Colonic mucosa (tissue), 4 donors: ENCODE data around the gene PGLYRP2. TPM values are rescaled to one million over a fixed set of nuclear protein-coding genes. Genes with fewer than 3 reads are reported as not detected.

Experiments used
- DNase-seq: peaks from one replicate; pipeline ENCODE4 v3.0.0-alpha.2; 2020
- H3K27ac ChIP-seq: fragments of 200-600 bp; one replicate; pipeline ENCODE4 v1.8.0; 2021
- H3K27me3 ChIP-seq: fragments of 200-600 bp; one replicate; pipeline ENCODE4 v1.8.0; 2021
- H3K36me3 ChIP-seq: fragments of 200-600 bp; one replicate; pipeline ENCODE4 v1.8.0; 2021
- H3K4me1 ChIP-seq: fragments of 200-600 bp; one replicate; pipeline ENCODE4 v1.8.0; 2021; ENCODE audit warnings: mild to moderate bottlenecking
- H3K4me3 ChIP-seq: fragments of 200-600 bp; one replicate; pipeline ENCODE4 v1.8.0; 2021
- H3K9ac ChIP-seq, 2 donors: one replicate each; pipeline ENCODE4 v1.7.0; 2013; ENCODE audit warnings: control low read depth in 2 of 2, low read depth in 2 of 2, low read length in 2 of 2
- H3K9me3 ChIP-seq: fragments of 200-600 bp; one replicate; pipeline ENCODE4 v1.8.0; 2021
- CTCF ChIP-seq: fragments of 200-600 bp; IDR thresholded peaks from one replicate; pipeline ENCODE4 v1.8.0; 2022; ENCODE audit warnings: antibody characterized with exemption, mild to moderate bottlenecking
- intact Hi-C: fragments of 100-400 bp; cut with DNase I; formaldehyde crosslinking; loops from one replicate; pipeline ENCODE4 v1.14.1; 2022
- total RNA-seq, 2 donors: library from RNA; stranded (reverse); fragmentation: NEBNext Ultra II Directional in 1 of 2; extraction: Animal tissue kit (Norgen Biotek cat#: 25700) in 1 of 2; gene quantifications; one replicate each; pipeline ENCODE4 v1.2.1, GENCODE V29; 2021
- donor health status: healthy.
- donor health status: DM: no; HTN: no; CAD: no.
- donor health status: DM: no; HTN: no; CAD: no.

Gene PGLYRP2
- total RNA-seq, 2 donors from 2014 or later, result not detected

DNA sequence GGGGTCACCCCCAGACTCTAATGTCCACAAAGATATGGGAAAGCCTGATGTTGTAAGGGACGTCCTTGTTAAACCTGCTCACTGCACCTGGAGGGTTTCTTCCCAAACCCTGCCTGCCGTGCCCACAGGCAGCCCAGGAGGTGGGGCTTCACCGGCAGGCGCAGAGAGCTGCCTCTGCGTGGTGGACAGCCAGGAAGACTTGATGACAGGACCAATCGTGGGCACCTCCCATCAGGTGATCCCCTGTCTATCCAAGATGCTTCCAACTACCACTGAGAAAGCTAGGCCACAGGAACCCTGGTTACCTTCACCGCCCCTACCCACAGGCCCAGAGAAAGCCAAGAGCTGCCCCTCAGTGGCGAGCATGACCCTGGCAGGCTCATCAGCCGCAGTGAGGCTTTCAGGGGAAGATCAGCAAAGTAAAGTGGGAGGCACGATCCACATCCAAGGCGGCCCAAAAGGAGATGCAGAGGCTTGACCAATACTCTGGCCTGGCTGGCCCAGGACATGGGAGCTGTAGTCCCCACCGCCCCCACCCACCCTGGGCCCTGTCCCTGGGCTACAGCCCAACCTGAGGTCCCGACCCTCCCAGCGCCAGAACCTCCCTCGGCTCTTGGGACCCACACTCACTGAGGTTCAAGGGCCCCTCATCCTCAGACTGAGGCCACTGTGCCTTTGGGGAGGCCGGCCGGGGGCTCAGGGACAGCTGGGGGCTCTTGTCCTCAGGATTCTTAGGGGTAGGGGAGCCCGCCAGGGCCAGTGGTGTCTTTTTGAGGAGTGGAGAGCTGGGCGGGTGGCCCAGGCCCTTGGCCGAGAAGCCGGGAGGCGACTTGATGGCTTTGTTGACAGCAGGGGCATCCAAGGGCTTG lies 50.1 kb downstream of the PGLYRP2 start:
- H3K9ac ChIP-seq, result no peak overlapping the region

DNA sequence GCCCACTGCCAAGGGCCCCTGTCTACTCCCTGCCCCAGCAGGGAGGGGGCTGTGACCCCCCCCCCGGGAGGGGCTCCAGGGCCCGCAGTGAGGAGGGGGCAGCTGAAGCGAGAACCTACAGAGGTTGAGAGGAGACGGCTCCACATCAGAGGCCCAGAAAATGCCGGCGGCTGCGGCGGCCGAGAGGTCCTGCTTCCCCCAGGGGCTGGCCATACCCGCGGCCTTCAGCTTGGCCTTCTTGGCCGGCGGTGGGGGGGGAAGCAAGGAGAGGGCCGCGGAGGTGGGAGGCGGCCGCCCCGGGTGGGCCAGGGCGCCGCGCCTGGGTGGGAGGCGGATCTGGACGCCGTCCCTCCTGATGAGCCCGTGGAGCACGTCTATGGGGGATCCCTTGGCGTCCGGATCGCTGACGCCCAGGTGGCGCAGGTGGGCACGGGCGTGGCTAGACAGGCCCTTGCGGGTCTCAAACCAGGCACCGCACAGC lies 51.3 kb downstream of the PGLYRP2 start:
- no peak overlapping the region for H3K27ac ChIP-seq
- peaks cover 13% of the 10 kb centered on the region for H3K4me1 ChIP-seq
- no peaks in the 10 kb centered on the region for H3K27me3 ChIP-seq
- H3K9me3 ChIP-seq, result no peaks in the 10 kb centered on the region
- intact Hi-C loops, result loop anchor here (10.0 kb wide), 1 partner anchor 127 kb away; no protein-coding TSS in a partner anchor
- TF ChIP-seq CTCF, result no peak
- H3K9ac ChIP-seq, result no peak overlapping the region
- H3K4me3 ChIP-seq, result no peak overlapping the region
- peaks cover 7% of the 10 kb centered on the region for H3K36me3 ChIP-seq
- no peak for DNase-seq

More for the DNA sequence above, 50.1 kb downstream of the PGLYRP2 start:
- no peaks in the 10 kb centered on the region for H3K9me3 ChIP-seq
- no peak overlapping the region for H3K27ac ChIP-seq
- intact Hi-C loops, result loop anchor here (10.0 kb wide), 1 partner anchor 126 kb away; no protein-coding TSS in a partner anchor
- peaks cover 13% of the 10 kb centered on the region for H3K4me1 ChIP-seq
- no peak for DNase-seq
- no peak for TF ChIP-seq CTCF
- H3K27me3 ChIP-seq, result no peaks in the 10 kb centered on the region
- peaks cover 7% of the 10 kb centered on the region for H3K36me3 ChIP-seq
- H3K4me3 ChIP-seq, result no peak overlapping the region

DNA sequence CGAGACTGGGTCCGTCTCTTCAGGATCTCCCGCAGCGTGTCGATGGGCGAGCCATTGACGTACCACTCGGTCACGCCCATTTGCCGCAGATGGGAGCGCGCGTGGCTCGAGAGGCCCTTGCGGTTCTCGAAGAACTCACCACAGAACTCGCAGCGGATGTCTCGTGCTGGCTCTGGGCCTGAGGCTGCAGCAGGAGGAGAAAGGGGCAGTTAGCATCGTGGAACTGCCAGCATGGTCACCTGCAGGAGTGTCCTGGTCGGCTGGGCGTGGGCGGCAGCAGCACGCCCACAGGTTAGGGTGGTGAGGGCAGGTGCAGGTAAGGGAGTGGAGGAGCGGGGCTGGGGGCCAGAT lies 52.0 kb downstream of the PGLYRP2 start:
- Histone ChIP-seq H3K4me3 (no peak overlapping the region), H3K27ac (no peak overlapping the region), H3K4me1 (peaks cover 13% of the 10 kb centered on the region), H3K27me3 (no peaks in the 10 kb centered on the region), H3K36me3 (peaks cover 7% of the 10 kb centered on the region), H3K9ac (no peak overlapping the region), H3K9me3 (no peaks in the 10 kb centered on the region)
- no peak for TF ChIP-seq CTCF
- intact Hi-C loops, result loop anchor here (10.0 kb wide), 1 partner anchor 127 kb away; no protein-coding TSS in a partner anchor
- no peak for DNase-seq

- no peaks in the 10 kb centered on the region for H3K27me3 ChIP-seq
- H3K36me3 ChIP-seq, result peaks cover 7% of the 10 kb centered on the region
- no peak for TF ChIP-seq CTCF
- no peak overlapping the region for H3K27ac ChIP-seq
- DNase-seq, result no peak
- no peak overlapping the region for H3K9ac ChIP-seq
- intact Hi-C loops, result loop anchor here (10.0 kb wide), 1 partner anchor 128 kb away; no protein-coding TSS in a partner anchor
- peaks cover 12% of the 10 kb centered on the region for H3K4me1 ChIP-seq
- H3K9me3 ChIP-seq, result no peaks in the 10 kb centered on the region
- no peak overlapping the region for H3K4me3 ChIP-seq
Observed at GRCh38 chr19:15426485-15427349, 52.6 kb downstream of the PGLYRP2 start.

- no peak overlapping the region for H3K9ac ChIP-seq
- H3K27ac ChIP-seq, result no peak overlapping the region
- no peaks in the 10 kb centered on the region for H3K27me3 ChIP-seq
- intact Hi-C loops, result loop anchor here (10.0 kb wide), 1 partner anchor 129 kb away; no protein-coding TSS in a partner anchor
- no peak overlapping the region for H3K4me3 ChIP-seq
- TF ChIP-seq CTCF, result no peak
- no peaks in the 10 kb centered on the region for H3K4me1 ChIP-seq
- H3K9me3 ChIP-seq, result no peaks in the 10 kb centered on the region
- DNase-seq, result no peak
- H3K36me3 ChIP-seq, result peaks cover 7% of the 10 kb centered on the region
Observed at GRCh38 chr19:15425321-15425950, 53.9 kb downstream of the PGLYRP2 start.
